Measurements from ENCODE around the gene CNKSR1. TPM values are rescaled to one million over a fixed set of nuclear protein-coding genes. Genes with fewer than 3 reads are reported as not detected.

Gene CNKSR1
- total RNA-seq, 4 donors from 2014 or later, result 17.8 to 43.3 (median 25.9) TPM

- Histone ChIP-seq H3K9me3 (no peaks in the 10 kb centered on the region), H3K4me1 (peaks cover 16 to 33% (median 17%) of the 10 kb centered on the region in 3 donors), H3K27me3 (no peaks in the 10 kb centered on the region), H3K27ac (peak overlapping the region; percentile 86 to 92 (median 88)), H3K36me3 (peaks cover 0 to 14% (median 0%) of the 10 kb centered on the region in 3 donors), H3K4me3 (peak overlapping the region; percentile 79 to 98 (median 90))
- no peak for DNase-seq
- 20 to 55% methylated on average over 1 to 4 of the region's 4 CpGs for WGBS, 2 donors
- intact Hi-C loops (cut with DNase I), result loop anchor here (10.0 kb wide), 1 partner anchor 146 kb away; the partner anchor contains the start of gene CD52
- TF ChIP-seq POLR2A (IDR thresholded peaks at IDR 0.05), result no peak
- no peak for TF ChIP-seq CTCF (IDR thresholded peaks at IDR 0.05)
Measured at GRCh38 chr1:26169198-26169554, 8.1 kb upstream of the CNKSR1 start.

- Histone ChIP-seq H3K27me3 (no peaks in the 10 kb centered on the region), H3K27ac (peak within 1 kb of the TSS; percentile 86 to 92 (median 88)), H3K9me3 (no peaks in the 10 kb centered on the region), H3K36me3 (peaks cover 0 to 14% (median 0%) of the 10 kb centered on the region in 3 donors), H3K4me3 (peak within 1 kb of the TSS; percentile 79 to 98 (median 90)), H3K4me1 (peaks cover 9 to 26% (median 17%) of the 10 kb centered on the region in 3 donors)
- 1 to 4% methylated on average over 8 to 24 of the region's 76 CpGs for WGBS, 2 donors
- peak; percentile 26 for DNase-seq
- intact Hi-C loops (cut with DNase I), result loop anchor here (10.0 kb wide), 1 partner anchor 145 kb away; the partner anchor contains the start of gene CD52
- peak in 2 of 4 donors; percentile 33 to 65 for TF ChIP-seq POLR2A (IDR thresholded peaks at IDR 0.05)
- peak; percentile 79 to 98 (median 92) for TF ChIP-seq CTCF (IDR thresholded peaks at IDR 0.05)
Measured at GRCh38 chr1:26169669-26170471, 7.4 kb upstream of the CNKSR1 start, which contains the start of gene ZNF593. Gene ZNF593, plus strand, starts transcription at chr1:26169908. Its CDS starts 76 bp downstream, at chr1:26169984.

GRCh38 chr1:26170472-26170821 is 6.8 kb upstream of the CNKSR1 start:
- intact Hi-C loops (cut with DNase I), result no loop called here
- no peak for DNase-seq

GRCh38 chr1:26171084-26172072 is 5.9 kb upstream of the CNKSR1 start, which contains the start of gene ZNF593OS:
Gene ZNF593OS, minus strand, starts transcription at chr1:26171832. Its CDS starts 171 bp downstream, at chr1:26171661.
- H3K27ac ChIP-seq, result peak within 1 kb of the TSS in 2 of 4 donors; percentile 87 to 92
- DNase-seq, result no peak
- no peaks in the 10 kb centered on the region for H3K9me3 ChIP-seq
- TF ChIP-seq POLR2A (IDR thresholded peaks at IDR 0.05) (no peak), CTCF (IDR thresholded peaks at IDR 0.05) (no peak)
- H3K4me3 ChIP-seq, result peak within 1 kb of the TSS in 3 of 4 donors; percentile 88 to 98 (median 91)
- H3K4me1 ChIP-seq, result peaks cover 8 to 24% (median 17%) of the 10 kb centered on the region in 3 donors
- H3K27me3 ChIP-seq, result no peaks in the 10 kb centered on the region
- peaks cover 0 to 14% (median 0%) of the 10 kb centered on the region in 3 donors for H3K36me3 ChIP-seq
- 87 to 90% methylated on average over 13 to 23 of the region's 34 CpGs for WGBS, 2 donors
- intact Hi-C loops (cut with DNase I), result no loop called here

More at GRCh38 chr1:26170472-26170821, 6.8 kb upstream of the CNKSR1 start:
- Histone ChIP-seq H3K9me3 (no peaks in the 10 kb centered on the region), H3K27me3 (no peaks in the 10 kb centered on the region), H3K4me3 (peak overlapping the region; percentile 79 to 98 (median 90)), H3K27ac (peak overlapping the region; percentile 86 to 92 (median 88)), H3K36me3 (peaks cover 0 to 14% (median 0%) of the 10 kb centered on the region in 3 donors), H3K4me1 (peaks cover 8 to 24% (median 17%) of the 10 kb centered on the region in 3 donors)
- no peak for TF ChIP-seq CTCF (IDR thresholded peaks at IDR 0.05)
- no peak for TF ChIP-seq POLR2A (IDR thresholded peaks at IDR 0.05)
- 44 to 49% methylated on average over 7 to 8 of the region's 9 CpGs for WGBS, 2 donors
